GM23338 (cell line): ENCODE results near the gene RIIAD1.

Experiments
- CREB1 ChIP-seq: fragments of 250-450 bp; sonication (Bioruptor Pico); IDR thresholded peaks from 2 replicates; pipeline ENCODE4 v1.5.0; 2020; ENCODE audit warnings: low read depth, mild to moderate bottlenecking, moderate library complexity
- CTCF ChIP-seq, 2 experiments: fragments of 200-600 bp in 1 of 2; sonication (generic) in 1 of 2; conservative IDR thresholded peaks; 2 replicates each; pipeline versions ENCODE4 v1.5.1 to v1.6.1; 2016 to 2017; ENCODE audit warnings: antibody characterized with exemption in 2 of 2, low read depth in 2 of 2, mild to moderate bottlenecking in 2 of 2, moderate library complexity in 1 of 2
- ETS1 ChIP-seq: IDR thresholded peaks from 2 replicates; pipeline ENCODE4 v1.6.1; 2016; ENCODE audit warnings: antibody characterized with exemption
- EZH2 ChIP-seq: fragments of 200-600 bp; sonication (generic); IDR thresholded peaks from one replicate; pipeline ENCODE4 v1.8.0; 2017; ENCODE audit warnings: antibody characterized with exemption, mild to moderate bottlenecking, low read depth; ENCODE audit not compliant: unreplicated experiment
- JUNB ChIP-seq: IDR thresholded peaks from one replicate; pipeline ENCODE4 v1.6.1; 2016; ENCODE audit warnings: antibody characterized with exemption; ENCODE audit not compliant: unreplicated experiment
- REST ChIP-seq: IDR thresholded peaks from one replicate; pipeline ENCODE4 v1.6.1; 2018; ENCODE audit warnings: antibody characterized with exemption; ENCODE audit not compliant: unreplicated experiment
- STAT1 ChIP-seq: IDR thresholded peaks from one replicate; pipeline ENCODE4 v1.6.1; 2016; ENCODE audit warnings: antibody characterized with exemption; ENCODE audit not compliant: unreplicated experiment

- TF ChIP-seq CTCF (conservative IDR thresholded peaks at IDR 0.05; ENCODE audit: low read depth in 2 of 2) = no peak
- TF ChIP-seq REST = no peak
- TF ChIP-seq JUNB = no peak
- TF ChIP-seq CREB1 (CRISPR knock-in tag) = no peak
- no peak for TF ChIP-seq EZH2
- no peak for TF ChIP-seq STAT1
- no peak for TF ChIP-seq ETS1
Measured at GRCh38 chr1:151713874-151714273, 7.4 kb upstream of the RIIAD1 start.
